AG04450 (cell line): ENCODE results near the gene AATK. TPM values are rescaled to one million over a fixed set of nuclear protein-coding genes. Genes with fewer than 3 reads are reported as not detected.

Source experiments
- CTCF ChIA-PET: fragments of 300-600, 350-600 bp; formaldehyde crosslinking; extraction: SDS; loops from one replicate; lab custom pipeline; 2022; ENCODE audit warnings: antibody characterized with exemption, inconsistent platforms; lab: Charles Lee
- POLR2A ChIA-PET: fragments of 350-600 bp; formaldehyde crosslinking; extraction: SDS; loops from one replicate; lab custom pipeline; 2021; ENCODE audit warnings: antibody characterized with exemption, inconsistent platforms; lab: Yijun Ruan, JAX
- DNase-seq: peaks from one replicate; pipeline ENCODE4 v3.0.0-alpha.2; 2011; ENCODE audit warnings: low read depth, low spot score
- H3K27ac ChIP-seq: one replicate; pipeline ENCODE4 v1.5.1; 2012; ENCODE audit warnings: low read depth, low read length, control low read depth
- H3K27me3 ChIP-seq: one replicate; pipeline ENCODE4 v1.6.0; 2012; ENCODE audit warnings: low read length; ENCODE audit not compliant: control insufficient read depth, insufficient read depth
- H3K4me3 ChIP-seq: 2 replicates; pipeline ENCODE4 v1.5.1; 2011; ENCODE audit warnings: mild to moderate bottlenecking, low read depth, low read length, control low read depth
- H3K9me3 ChIP-seq: 2 replicates; pipeline ENCODE4 v1.5.1; 2012; ENCODE audit warnings: low read length; ENCODE audit not compliant: control insufficient read depth, insufficient read depth
- polyA plus RNA-seq: library from polyadenylated mRNA; depleted of rRNA; stranded (reverse); fragments of >200 nt; gene quantifications from 2 replicates; pipeline ENCODE4 v1.2.3, GENCODE V29; 2011
- TF ChIP-seq, protein P1 (sequence below): IDR thresholded peaks from 2 replicates; pipeline ENCODE4 v1.5.1; 2011; ENCODE audit warnings: low read depth, low read length, control low read depth, inconsistent platforms

Gene AATK
- polyA plus RNA-seq, 1 experiment: 0.16 TPM

DNA sequence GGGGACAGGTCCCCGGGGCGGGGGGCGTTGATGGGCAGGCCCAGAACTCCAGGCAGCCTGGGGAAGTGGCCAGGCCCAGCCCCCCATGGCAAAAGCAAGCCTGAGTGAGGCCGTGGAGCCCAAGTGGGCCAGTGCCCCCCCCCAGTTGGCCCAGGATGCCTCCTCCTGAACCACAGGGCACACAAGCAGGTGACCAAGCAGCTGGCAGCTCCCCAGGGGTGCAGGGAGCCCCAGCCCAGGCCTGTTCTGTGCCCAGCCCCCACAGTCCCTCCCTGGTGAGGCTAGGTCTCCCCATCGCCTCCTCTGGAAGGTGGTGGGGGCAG lies 38.9 kb downstream of the AATK start:
- H3K27ac ChIP-seq: no peak overlapping the region
- TF ChIP-seq, protein P1, sequence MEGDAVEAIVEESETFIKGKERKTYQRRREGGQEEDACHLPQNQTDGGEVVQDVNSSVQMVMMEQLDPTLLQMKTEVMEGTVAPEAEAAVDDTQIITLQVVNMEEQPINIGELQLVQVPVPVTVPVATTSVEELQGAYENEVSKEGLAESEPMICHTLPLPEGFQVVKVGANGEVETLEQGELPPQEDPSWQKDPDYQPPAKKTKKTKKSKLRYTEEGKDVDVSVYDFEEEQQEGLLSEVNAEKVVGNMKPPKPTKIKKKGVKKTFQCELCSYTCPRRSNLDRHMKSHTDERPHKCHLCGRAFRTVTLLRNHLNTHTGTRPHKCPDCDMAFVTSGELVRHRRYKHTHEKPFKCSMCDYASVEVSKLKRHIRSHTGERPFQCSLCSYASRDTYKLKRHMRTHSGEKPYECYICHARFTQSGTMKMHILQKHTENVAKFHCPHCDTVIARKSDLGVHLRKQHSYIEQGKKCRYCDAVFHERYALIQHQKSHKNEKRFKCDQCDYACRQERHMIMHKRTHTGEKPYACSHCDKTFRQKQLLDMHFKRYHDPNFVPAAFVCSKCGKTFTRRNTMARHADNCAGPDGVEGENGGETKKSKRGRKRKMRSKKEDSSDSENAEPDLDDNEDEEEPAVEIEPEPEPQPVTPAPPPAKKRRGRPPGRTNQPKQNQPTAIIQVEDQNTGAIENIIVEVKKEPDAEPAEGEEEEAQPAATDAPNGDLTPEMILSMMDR: no peak
- H3K27me3 ChIP-seq: peaks cover 20% of the 10 kb centered on the region
- DNase-seq: no peak
- CTCF ChIA-PET: no interaction called here
- POLR2A ChIA-PET: no interaction called here
- H3K9me3 ChIP-seq: no peaks in the 10 kb centered on the region; the same call in 1 of the 2 replicates
- H3K4me3 ChIP-seq: no peak overlapping the region

GRCh38 chr17:81126281-81127132 lies 39.5 kb downstream of the AATK start:
- ChIA-PET POLR2A (no interaction called here), CTCF (no interaction called here)
- TF ChIP-seq, protein P1: no peak
- Histone ChIP-seq H3K27me3 (peaks cover 24% of the 10 kb centered on the region), H3K4me3 (no peak overlapping the region), H3K9me3 (no peaks in the 10 kb centered on the region; the same call in 1 of the 2 replicates), H3K27ac (no peak overlapping the region)
- DNase-seq: no peak

DNA sequence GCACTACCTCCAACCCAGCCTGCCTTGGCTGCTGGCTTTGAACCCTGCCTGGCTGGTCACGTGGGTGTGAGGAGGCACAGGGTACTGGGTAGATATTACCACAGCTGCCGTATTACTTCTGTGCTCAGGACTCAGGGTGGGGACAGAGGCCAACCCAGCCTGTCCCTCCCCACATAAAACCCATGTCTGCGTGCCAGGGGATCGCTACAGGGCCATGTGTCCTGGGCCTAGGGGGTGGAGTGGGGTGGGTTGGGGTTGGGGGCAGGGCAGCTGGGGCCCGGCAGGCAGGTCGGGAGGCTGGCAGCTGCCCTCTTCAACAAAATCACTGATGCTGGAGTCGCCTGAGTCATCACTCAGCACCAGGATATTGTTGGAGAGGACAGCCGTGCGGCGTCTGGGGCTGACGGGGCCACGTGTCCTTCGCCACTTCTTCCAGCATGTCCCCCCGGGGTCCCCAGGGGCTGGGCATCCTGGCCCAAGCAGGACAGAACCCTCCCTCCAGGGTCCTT lies 40.4 kb downstream of the AATK start:
- ChIA-PET POLR2A (no interaction called here), CTCF (no interaction called here)
- TF ChIP-seq, protein P1: no peak
- H3K27ac ChIP-seq: no peak overlapping the region
- H3K9me3 ChIP-seq: no peaks in the 10 kb centered on the region; the same call in 1 of the 2 replicates
- no peak overlapping the region for H3K4me3 ChIP-seq
- no peak for DNase-seq
- peaks cover 29% of the 10 kb centered on the region for H3K27me3 ChIP-seq

- Histone ChIP-seq H3K9me3 (peaks cover 5% of the 10 kb centered on the region; the same call in 1 of the 2 replicates), H3K27me3 (peaks cover 29% of the 10 kb centered on the region), H3K4me3 (no peak overlapping the region), H3K27ac (no peak overlapping the region)
- ChIA-PET CTCF (no interaction called here), POLR2A (no interaction called here)
- TF ChIP-seq, protein P1: no peak
- no peak for DNase-seq
Observed at GRCh38 chr17:81124377-81124776, 41.6 kb downstream of the AATK start.
